Naive thymus-derived CD4-positive, alpha-beta T cell (primary cell): ENCODE data around the gene CCNB1. TPM values are rescaled to one million over a fixed set of nuclear protein-coding genes. Genes with fewer than 3 reads are reported as not detected.

ENCODE experiments used
- ATAC-seq: fragments of 150-1000 bp; cut with Tn5 transposase; 2 replicates; pipeline ENCODE4 v1.10.0; 2021; ENCODE audit warnings: mild to moderate bottlenecking, moderate library complexity
- CTCF ChIA-PET: fragments of 350-600 bp; sonication (Branson Sonifier 250); formaldehyde crosslinking; loops from one replicate; lab custom pipeline; 2021; ENCODE audit warnings: antibody characterized with exemption; lab: Charles Lee
- POLR2A ChIA-PET: fragments of 350-600 bp; sonication (Branson Sonifier 250); formaldehyde crosslinking; loops from one replicate; lab custom pipeline; 2021; ENCODE audit warnings: antibody characterized with exemption, inconsistent platforms; lab: Charles Lee
- DNase-seq, 9 donors: peaks; one replicate each; pipeline versions ENCODE4 v3.0.0 to v3.0.0-alpha.2; 2020 to 2022; ENCODE audit warnings: mixed read lengths in 1 of 9
- H3K27ac ChIP-seq: one replicate; pipeline ENCODE4 v1.7.0; 2013; ENCODE audit warnings: mild to moderate bottlenecking, low read depth, low read length, moderate library complexity
- H3K27me3 ChIP-seq, 2 donors: one replicate each; pipeline ENCODE4 v1.7.0; 2013; ENCODE audit warnings: low read length in 2 of 2, mild to moderate bottlenecking in 2 of 2, moderate library complexity in 2 of 2; ENCODE audit not compliant: control insufficient read depth in 2 of 2, insufficient read depth in 2 of 2
- H3K36me3 ChIP-seq, 3 experiments: 1 replicate in 2 of 3; 2 replicates in 1 of 3; pipeline ENCODE4 v1.7.0; 2013; ENCODE audit warnings: low read length in 3 of 3, mild to moderate bottlenecking in 3 of 3, moderate library complexity in 1 of 3; ENCODE audit not compliant: insufficient read depth in 3 of 3, control insufficient read depth in 2 of 3
- H3K4me1 ChIP-seq, 2 donors: one replicate each; pipeline ENCODE4 v1.7.0; 2013; ENCODE audit warnings: low read length in 2 of 2, mild to moderate bottlenecking in 2 of 2, moderate library complexity in 1 of 2; ENCODE audit not compliant: control insufficient read depth in 2 of 2, insufficient read depth in 2 of 2
- H3K4me3 ChIP-seq: 2 replicates; pipeline ENCODE4 v1.7.0; 2013; ENCODE audit warnings: mild to moderate bottlenecking, low read length
- H3K9me3 ChIP-seq, 3 experiments: 1 replicate in 2 of 3; 2 replicates in 1 of 3; pipeline ENCODE4 v1.7.0; 2013; ENCODE audit warnings: low read length in 3 of 3; ENCODE audit not compliant: control insufficient read depth in 2 of 3
- H3K27ac Mint-ChIP-seq, 9 donors: one replicate each; pipeline ENCODE4 v1.8.0; 2020 to 2022; ENCODE audit warnings: mixed read lengths in 9 of 9, mild to moderate bottlenecking in 8 of 9, moderate library complexity in 5 of 9, inconsistent platforms in 2 of 9
- H3K27me3 Mint-ChIP-seq, 5 donors: one replicate each; pipeline ENCODE4 v1.8.0; 2021 to 2022; ENCODE audit warnings: mixed read lengths in 5 of 5, mild to moderate bottlenecking in 1 of 5
- H3K36me3 Mint-ChIP-seq, 5 donors: one replicate each; pipeline ENCODE4 v1.8.0; 2020 to 2022; ENCODE audit warnings: mixed read lengths in 5 of 5, mild to moderate bottlenecking in 3 of 5, inconsistent platforms in 1 of 5
- H3K4me1 Mint-ChIP-seq, 7 donors: one replicate each; pipeline ENCODE4 v1.8.0; 2020 to 2022; ENCODE audit warnings: mixed read lengths in 7 of 7, mild to moderate bottlenecking in 3 of 7, inconsistent platforms in 1 of 7
- H3K4me3 Mint-ChIP-seq, 10 donors: one replicate each; pipeline ENCODE4 v1.8.0; 2020 to 2022; ENCODE audit warnings: mild to moderate bottlenecking in 10 of 10, mixed read lengths in 10 of 10, moderate library complexity in 6 of 10, inconsistent platforms in 2 of 10
- H3K9me3 Mint-ChIP-seq, 11 donors: one replicate each; pipeline ENCODE4 v1.8.0; 2020 to 2022; ENCODE audit warnings: mixed read lengths in 11 of 11, mild to moderate bottlenecking in 4 of 11, inconsistent platforms in 1 of 11, moderate library complexity in 1 of 11
- intact Hi-C, 2 donors: fragments of 100-400 bp; cut with micrococcal nuclease; formaldehyde crosslinking; loops; one replicate each; pipeline ENCODE4 v1.15.1; 2023
- polyA plus RNA-seq, 2 donors: library from polyadenylated mRNA; unstranded; fragments of 300-500 nt; fragmentation: Illumina TruSeq; gene quantifications; one replicate each; pipeline ENCODE4 v1.2.3, GENCODE V29; 2021
- total RNA-seq, 6 experiments: library from RNA in 5 of 6; stranded (reverse) in 5 of 6; gene quantifications; 1 replicate in 5 of 6; 2 replicates in 1 of 6; pipeline ENCODE4 v1.2.3 and lab custom pipeline; 2021 to 2026

CCNB1 gene
- total and polyA plus RNA-seq, 7 experiments from 2014 or later: 1.3 to 110 (median 3.4) TPM

GRCh38 chr5:69149676-69150010 is 17.3 kb upstream of the CCNB1 start:
- ATAC-seq: no peak
- intact Hi-C loops: no loop called here
- H3K36me3 ChIP-seq: no peaks in the 10 kb centered on the region
- H3K4me1 ChIP-seq: no peaks in the 10 kb centered on the region
- H3K36me3 Mint-ChIP-seq: peaks cover 0 to 17% (median 0%) of the 10 kb centered on the region in 5 donors
- H3K4me3 ChIP-seq: no peak overlapping the region
- no peak for DNase-seq
- H3K9me3 ChIP-seq: no peaks in the 10 kb centered on the region
- peaks cover 0 to 2% (median 0%) of the 10 kb centered on the region in 11 donors for H3K9me3 Mint-ChIP-seq
- H3K27me3 Mint-ChIP-seq: no peaks in the 10 kb centered on the region
- H3K27me3 ChIP-seq: no peaks in the 10 kb centered on the region
- POLR2A ChIA-PET: no interaction called here
- CTCF ChIA-PET: no interaction called here
- H3K4me3 Mint-ChIP-seq: no peak overlapping the region
- H3K27ac Mint-ChIP-seq: no peak overlapping the region
- H3K27ac ChIP-seq: no peak overlapping the region
- no peaks in the 10 kb centered on the region for H3K4me1 Mint-ChIP-seq

DNA sequence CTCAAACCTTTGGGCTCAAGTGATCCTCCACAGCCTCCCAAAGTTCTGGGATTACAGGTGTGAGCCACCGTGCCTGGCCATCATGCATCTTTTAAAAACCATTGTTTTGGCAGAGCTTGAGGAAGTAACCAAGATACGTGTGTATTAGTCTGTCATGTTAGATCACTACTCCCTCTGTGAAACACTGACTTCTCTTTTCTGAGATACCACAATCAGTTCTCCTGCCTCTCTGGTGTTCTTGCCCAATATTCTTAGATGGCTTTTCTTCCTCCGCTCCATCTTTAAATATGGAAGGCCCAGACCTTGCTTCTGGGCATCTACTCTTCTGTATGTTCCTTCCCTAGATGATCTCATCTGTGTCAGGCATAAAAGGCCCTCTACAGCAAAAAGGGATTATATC is 14.2 kb upstream of the CCNB1 start:
- Histone ChIP-seq H3K27ac (no peak overlapping the region), H3K4me3 (no peak overlapping the region), H3K27me3 (no peaks in the 10 kb centered on the region), H3K36me3 (no peaks in the 10 kb centered on the region), H3K9me3 (no peaks in the 10 kb centered on the region), H3K4me1 (no peaks in the 10 kb centered on the region)
- Mint-ChIP-seq H3K27ac (no peak overlapping the region), H3K9me3 (no peaks in the 10 kb centered on the region), H3K4me3 (no peak overlapping the region), H3K27me3 (no peaks in the 10 kb centered on the region), H3K36me3 (peaks cover 0 to 16% (median 0%) of the 10 kb centered on the region in 5 donors), H3K4me1 (no peaks in the 10 kb centered on the region)
- intact Hi-C loops: no loop called here
- ATAC-seq (no peak), DNase-seq (no peak)
- CTCF ChIA-PET: no interaction called here
- POLR2A ChIA-PET: no interaction called here

DNA sequence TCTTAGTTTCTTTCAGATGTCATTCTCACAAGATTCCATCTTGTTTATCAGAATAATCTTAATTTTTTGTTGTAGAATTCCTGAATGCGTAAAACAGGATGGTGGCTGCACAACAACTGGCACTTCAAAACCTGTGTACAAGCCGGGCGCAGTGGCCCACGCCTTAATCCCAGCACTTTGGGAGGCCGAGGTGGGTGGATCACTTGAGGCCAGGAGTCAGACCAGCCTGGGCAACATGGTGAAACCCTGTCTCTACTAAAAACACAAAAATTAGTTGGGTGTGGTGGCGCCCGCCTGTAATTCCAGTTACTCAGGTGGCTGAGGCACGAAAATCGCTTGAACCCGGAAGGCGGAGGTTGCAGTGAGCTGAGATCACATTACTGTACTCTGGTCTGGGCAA is 10.5 kb upstream of the CCNB1 start:
- ChIA-PET POLR2A (no interaction called here), CTCF (no interaction called here)
- H3K4me3 ChIP-seq: no peak overlapping the region
- no peaks in the 10 kb centered on the region for H3K9me3 ChIP-seq
- Mint-ChIP-seq H3K9me3 (no peaks in the 10 kb centered on the region), H3K4me1 (no peaks in the 10 kb centered on the region), H3K27me3 (no peaks in the 10 kb centered on the region), H3K4me3 (no peak overlapping the region), H3K36me3 (peaks cover 0 to 6% (median 0%) of the 10 kb centered on the region in 5 donors), H3K27ac (no peak overlapping the region)
- DNase-seq (no peak), ATAC-seq (no peak)
- no peak overlapping the region for H3K27ac ChIP-seq
- intact Hi-C loops: no loop called here
- no peaks in the 10 kb centered on the region for H3K4me1 ChIP-seq
- no peaks in the 10 kb centered on the region for H3K36me3 ChIP-seq
- no peaks in the 10 kb centered on the region for H3K27me3 ChIP-seq

DNA sequence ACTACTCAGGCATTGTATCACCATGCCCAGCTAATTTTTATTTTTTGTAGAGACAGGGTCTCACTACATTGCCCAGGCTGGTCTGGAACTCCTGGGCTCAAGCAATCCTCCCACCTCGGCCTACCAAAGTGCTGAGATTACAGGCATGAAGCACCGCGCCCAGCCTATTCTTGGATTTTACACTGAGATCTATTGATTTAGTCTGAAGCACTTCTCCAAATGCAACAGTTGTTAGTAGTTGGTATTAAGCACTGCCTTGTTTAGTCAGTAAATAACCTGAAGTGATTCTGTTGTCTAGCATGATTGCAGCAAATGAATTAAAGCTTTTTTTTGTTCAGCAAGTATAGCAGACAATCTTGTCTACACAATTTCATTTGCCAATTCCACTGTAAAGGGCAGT is 8.9 kb upstream of the CCNB1 start:
- no peak overlapping the region for H3K27ac ChIP-seq
- H3K36me3 Mint-ChIP-seq: peaks cover 0 to 6% (median 0%) of the 10 kb centered on the region in 5 donors
- DNase-seq: no peak
- no peaks in the 10 kb centered on the region for H3K36me3 ChIP-seq
- CTCF ChIA-PET: no interaction called here
- no peaks in the 10 kb centered on the region for H3K9me3 Mint-ChIP-seq
- H3K4me1 ChIP-seq: no peaks in the 10 kb centered on the region
- POLR2A ChIA-PET: no interaction called here
- no peaks in the 10 kb centered on the region for H3K9me3 ChIP-seq
- ATAC-seq: no peak
- H3K27me3 ChIP-seq: no peaks in the 10 kb centered on the region
- H3K4me3 Mint-ChIP-seq: no peak overlapping the region
- H3K4me3 ChIP-seq: no peak overlapping the region
- no peak overlapping the region for H3K27ac Mint-ChIP-seq
- no peaks in the 10 kb centered on the region for H3K4me1 Mint-ChIP-seq
- H3K27me3 Mint-ChIP-seq: no peaks in the 10 kb centered on the region
- intact Hi-C loops: no loop called here

DNA sequence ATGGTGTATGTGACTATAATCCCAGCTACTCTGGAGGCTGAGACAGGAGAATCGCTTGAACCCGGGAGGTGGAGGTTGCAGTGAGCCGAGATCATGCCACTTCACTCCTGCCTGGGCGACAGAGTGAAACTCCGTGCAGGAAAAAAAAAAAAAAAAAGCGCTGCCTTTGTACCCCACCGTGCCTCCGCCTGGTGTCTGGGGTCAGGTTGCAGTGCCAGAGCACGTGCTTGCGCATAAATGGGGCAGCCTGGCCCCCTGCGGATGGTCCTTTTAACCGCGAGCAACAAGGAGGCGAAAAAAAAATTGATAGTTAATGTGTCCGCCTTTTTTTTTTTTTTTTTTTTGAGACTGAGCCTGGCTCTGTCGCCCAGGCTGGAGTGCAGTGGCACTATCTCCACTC is 6.3 kb upstream of the CCNB1 start:
- no peak overlapping the region for H3K27ac Mint-ChIP-seq
- intact Hi-C loops: loop anchor here in 1 of 2 donors (10.0 kb wide), 1 partner anchor 1996 kb away; no protein-coding TSS in a partner anchor
- Histone ChIP-seq H3K27ac (no peak overlapping the region), H3K9me3 (no peaks in the 10 kb centered on the region), H3K27me3 (no peaks in the 10 kb centered on the region), H3K4me3 (no peak overlapping the region), H3K4me1 (no peaks in the 10 kb centered on the region), H3K36me3 (no peaks in the 10 kb centered on the region)
- peaks cover 0 to under 1% (median 0%) of the 10 kb centered on the region in 11 donors for H3K9me3 Mint-ChIP-seq
- H3K27me3 Mint-ChIP-seq: no peaks in the 10 kb centered on the region
- no peak overlapping the region for H3K4me3 Mint-ChIP-seq
- POLR2A ChIA-PET: no interaction called here
- DNase-seq: no peak
- H3K4me1 Mint-ChIP-seq: peaks cover 0 to 1% (median under 1%) of the 10 kb centered on the region in 7 donors
- CTCF ChIA-PET: interaction anchor here (0.5 kb wide), 1 partner anchor 163 kb away, joined by 3 read pairs; no protein-coding TSS in a partner anchor
- H3K36me3 Mint-ChIP-seq: peaks cover 0 to under 1% (median 0%) of the 10 kb centered on the region in 5 donors
- ATAC-seq: no peak

GRCh38 chr5:69167493-69167855 is 524 bp downstream of the CCNB1 start:
- no peaks in the 10 kb centered on the region for H3K9me3 ChIP-seq
- no peaks in the 10 kb centered on the region for H3K36me3 ChIP-seq
- Mint-ChIP-seq H3K27ac (peak overlapping the region; percentile 77 to 94 (median 90)), H3K9me3 (peaks cover 0 to 4% (median 0%) of the 10 kb centered on the region in 11 donors), H3K4me1 (peaks cover 17 to 47% (median 26%) of the 10 kb centered on the region in 7 donors), H3K36me3 (peaks cover 0 to 28% (median 0%) of the 10 kb centered on the region in 5 donors), H3K4me3 (peak overlapping the region; percentile 88 to 98 (median 94)), H3K27me3 (no peaks in the 10 kb centered on the region)
- ChIA-PET POLR2A (interaction anchor here (2.5 kb wide), 1 partner anchor 22 kb away, joined by 11 read pairs; the partner anchor contains the start of gene CENPH), CTCF (interaction anchor here (1.1 to 1.4 kb wide), 2 partner anchors 74 to 167 kb away, joined by 3 to 4 read pairs; partner anchors contain the start of gene SLC30A5)
- H3K4me3 ChIP-seq: peak overlapping the region; percentile 78
- peak overlapping the region; percentile 68 for H3K27ac ChIP-seq
- ATAC-seq (no peak), DNase-seq (no peak)
- intact Hi-C loops: loop anchor here (1.0 to 10.0 kb wide), 6 partner anchors 22 to 2003 kb away; partner anchors contain the start of genes CENPH (in 2 of the 2), AK6 (in 1 of the 2), CCDC125 (in 1 of the 2) and RAD17 (in 1 of the 2)
- H3K27me3 ChIP-seq: no peaks in the 10 kb centered on the region
- peaks cover 5 to 15% of the 10 kb centered on the region in 2 donors for H3K4me1 ChIP-seq

GRCh38 chr5:69167929-69168328 is 979 bp downstream of the CCNB1 start:
- intact Hi-C loops: loop anchor here (1.0 to 10.0 kb wide), 6 partner anchors 21 to 2003 kb away; partner anchors contain the start of genes CENPH (in 2 of the 2), AK6 (in 1 of the 2), CCDC125 (in 1 of the 2) and RAD17 (in 1 of the 2)
- Histone ChIP-seq H3K36me3 (no peaks in the 10 kb centered on the region), H3K4me1 (peaks cover 5 to 15% of the 10 kb centered on the region in 2 donors), H3K9me3 (no peaks in the 10 kb centered on the region), H3K27me3 (no peaks in the 10 kb centered on the region), H3K27ac (peak overlapping the region; percentile 68), H3K4me3 (peak overlapping the region; percentile 78)
- no peaks in the 10 kb centered on the region for H3K27me3 Mint-ChIP-seq
- ATAC-seq (no peak), DNase-seq (no peak)
- peaks cover 0 to 30% (median under 1%) of the 10 kb centered on the region in 5 donors for H3K36me3 Mint-ChIP-seq
- ChIA-PET CTCF (no interaction called here), POLR2A (interaction anchor here (2.5 kb wide), 1 partner anchor 22 kb away, joined by 11 read pairs; the partner anchor contains the start of gene CENPH)
- peaks cover 0 to 4% (median 0%) of the 10 kb centered on the region in 11 donors for H3K9me3 Mint-ChIP-seq
- peak overlapping the region in 5 of 9 donors; percentile 9 to 94 (median 41) for H3K27ac Mint-ChIP-seq
- H3K4me1 Mint-ChIP-seq: peaks cover 17 to 50% (median 26%) of the 10 kb centered on the region in 7 donors
- peak overlapping the region; percentile 88 to 98 (median 94) for H3K4me3 Mint-ChIP-seq
